HG03108 (cell line): ENCODE results near the gene PLEKHG3.

Experiments used
- ATAC-seq: cut with Tn5 transposase; IDR thresholded peaks from one replicate; pipeline ENCODE4 v1.9.1; 2021; ENCODE audit warnings: moderate library complexity; ENCODE audit not compliant: unreplicated experiment

PLEKHG3 gene

DNA sequence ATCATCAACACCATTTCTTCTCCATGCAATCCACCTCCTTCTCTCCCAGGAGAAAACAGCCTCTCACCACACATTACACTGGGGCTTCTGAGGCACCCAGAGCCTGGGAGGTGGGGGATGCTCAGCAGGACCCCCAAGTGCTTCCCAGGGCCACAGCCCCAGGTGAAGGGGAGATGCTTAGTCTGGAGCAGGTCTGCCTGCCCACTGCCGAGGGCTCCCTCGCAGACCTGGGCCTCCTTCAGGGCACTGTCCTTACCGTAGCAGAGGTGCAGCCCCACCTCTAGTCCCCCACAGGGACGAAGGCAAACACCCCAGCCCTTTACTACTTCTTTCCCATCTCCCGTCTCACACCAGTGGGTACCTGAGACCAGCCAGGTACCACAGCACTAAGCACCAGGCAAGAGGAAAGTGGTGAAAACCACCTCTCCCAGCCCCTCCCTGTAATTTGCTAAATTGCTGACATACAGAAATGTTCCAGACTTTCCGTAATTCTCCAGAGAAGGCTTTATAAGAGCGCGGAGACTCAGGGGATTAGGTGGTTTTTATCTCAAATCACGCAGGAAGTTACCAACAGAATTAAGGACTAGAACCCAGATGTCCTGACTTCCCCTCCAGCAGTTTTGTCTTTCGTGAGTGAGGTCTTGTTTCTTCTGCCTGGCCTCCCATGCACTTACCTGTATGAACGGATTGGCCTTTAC, 59.0 kb downstream of the PLEKHG3 start:
- ATAC-seq = no peak

GRCh38 chr14:64763801-64764621, 59.8 kb downstream of the PLEKHG3 start:
- no peak for ATAC-seq

GRCh38 chr14:64764641-64765520, 60.7 kb downstream of the PLEKHG3 start:
- ATAC-seq = no peak

DNA sequence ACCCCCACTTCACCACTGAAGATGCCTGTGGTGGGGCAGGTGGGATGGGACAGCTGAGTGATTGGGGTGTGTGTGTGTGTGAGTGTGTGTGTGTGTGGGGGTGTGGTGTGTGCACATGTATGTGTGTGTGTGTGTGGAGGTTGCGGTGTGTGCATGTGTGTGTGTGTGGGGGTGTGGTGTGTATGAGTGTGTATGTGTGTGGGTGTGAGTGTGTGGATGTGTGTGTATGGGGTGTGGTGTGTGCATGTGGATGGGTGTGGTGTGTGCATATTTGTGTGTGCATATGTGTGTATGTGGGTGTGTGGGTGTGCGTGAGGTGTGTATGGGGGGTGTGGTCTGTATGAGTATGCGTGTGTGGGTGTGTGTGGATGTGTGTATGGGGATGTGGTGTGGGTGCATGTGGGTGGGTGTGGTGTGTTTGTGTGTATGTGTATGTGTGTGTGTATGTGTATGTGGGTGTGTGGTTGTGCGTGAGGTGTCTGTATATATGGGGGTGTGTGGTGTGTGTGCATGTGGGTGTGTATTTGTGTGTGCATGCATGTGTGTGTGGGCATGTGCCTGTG, 61.6 kb downstream of the PLEKHG3 start:
- no peak for ATAC-seq

GRCh38 chr14:64766430-64767151, 62.4 kb downstream of the PLEKHG3 start:
- no peak for ATAC-seq

GRCh38 chr14:64767215-64767964, 63.2 kb downstream of the PLEKHG3 start:
- no peak for ATAC-seq

DNA sequence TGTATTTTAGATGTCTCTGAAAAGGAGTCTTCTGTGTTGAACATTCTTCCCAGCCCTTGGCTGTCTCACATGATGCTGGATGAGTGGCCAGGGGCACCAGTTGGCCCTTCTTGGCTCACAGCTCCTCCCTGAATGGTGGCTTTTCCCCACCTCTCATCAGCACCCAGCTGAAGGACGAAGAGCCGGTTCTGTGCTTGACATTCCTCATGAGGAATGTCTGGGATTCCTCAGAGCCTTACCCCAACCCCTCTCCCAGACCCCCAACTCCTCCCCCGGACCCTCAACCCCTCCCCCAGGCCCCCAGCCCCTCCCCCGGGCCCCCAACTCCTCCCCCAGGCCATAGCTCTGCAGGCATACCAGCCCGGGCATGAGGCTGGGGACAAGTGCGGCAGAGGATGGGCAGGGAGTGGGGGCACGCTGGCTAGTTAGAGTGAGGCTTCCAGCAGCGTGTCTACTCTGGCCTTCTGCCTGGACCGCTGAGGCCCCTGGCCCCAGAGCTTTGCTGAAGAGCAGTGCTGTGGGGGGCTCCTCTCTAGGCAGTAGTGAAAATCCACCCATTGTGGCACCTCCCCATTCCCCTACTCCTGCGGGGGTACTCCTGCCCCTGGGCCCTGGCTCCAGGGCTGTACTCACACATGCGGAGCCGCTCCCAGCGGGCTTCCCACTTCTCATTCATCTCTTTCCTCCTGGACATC, 64.3 kb downstream of the PLEKHG3 start:
- ATAC-seq = no peak

DNA sequence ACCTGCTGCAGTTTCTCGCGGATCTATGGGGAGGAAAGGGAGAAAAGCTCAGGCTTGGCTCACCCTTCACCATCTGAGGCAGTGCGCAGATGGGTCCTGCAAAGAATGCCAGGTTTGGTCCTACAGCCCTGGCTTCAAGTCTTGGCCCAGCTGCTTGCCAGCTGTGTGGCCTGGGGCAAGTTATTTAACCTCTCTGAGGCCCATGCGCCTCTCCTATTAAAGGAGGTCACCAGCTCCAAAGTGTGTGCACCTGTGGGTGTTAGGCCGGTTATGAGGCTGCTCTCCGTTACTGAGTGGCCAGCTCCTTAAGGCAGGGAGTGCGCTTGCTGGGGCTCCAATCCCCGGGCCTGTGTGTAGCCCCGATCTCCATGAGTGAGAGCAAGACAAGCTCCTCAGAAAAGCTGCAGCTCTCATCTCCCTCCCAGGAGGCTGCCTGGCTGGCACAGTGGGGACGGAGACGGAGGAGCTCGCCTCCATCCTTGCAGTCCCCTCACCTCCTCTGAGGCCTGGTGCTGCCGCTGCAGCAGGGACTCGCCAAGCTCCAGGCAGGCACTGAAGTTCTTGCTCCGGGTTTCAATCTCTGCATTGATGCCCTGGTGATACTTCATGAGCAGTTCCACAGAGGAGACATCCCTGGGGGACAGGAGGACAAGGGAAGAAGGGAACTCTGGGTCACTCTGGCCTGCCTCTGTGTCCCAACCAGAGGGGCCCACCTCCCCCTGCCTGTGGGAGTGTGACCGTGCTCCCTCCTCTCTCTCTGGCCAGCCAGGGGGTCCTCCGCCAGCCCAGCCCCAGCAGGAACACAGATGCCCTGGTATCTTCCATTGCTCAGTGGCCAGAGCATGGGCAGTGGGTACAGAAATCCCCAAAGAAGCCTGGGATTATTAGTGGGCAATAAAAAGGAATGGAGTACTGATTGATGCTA, 65.1 kb downstream of the PLEKHG3 start:
- no peak for ATAC-seq

DNA sequence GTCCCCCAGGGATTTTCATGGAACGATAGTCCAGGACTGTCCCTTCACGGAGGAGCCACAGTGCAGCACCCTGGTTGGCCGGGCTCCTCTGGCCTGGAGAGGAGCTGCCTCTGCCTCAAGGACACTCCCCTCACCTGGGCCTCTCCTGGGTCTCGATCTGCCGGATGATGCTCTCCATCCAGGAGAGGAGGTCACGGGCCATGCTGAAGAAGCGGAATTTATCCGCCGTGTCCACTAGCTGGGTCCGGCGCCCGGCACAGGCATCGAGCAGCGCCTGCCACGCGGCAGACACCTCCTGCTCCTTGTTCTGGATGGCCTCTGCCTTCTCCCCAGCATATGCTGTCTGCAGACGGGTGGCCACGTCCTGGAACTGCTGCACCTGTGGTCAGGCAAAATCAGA, 66.5 kb downstream of the PLEKHG3 start:
- no peak for ATAC-seq

- no peak for ATAC-seq
Observed at GRCh38 chr14:64771161-64771560, 66.9 kb downstream of the PLEKHG3 start.

- ATAC-seq = no peak
Observed at GRCh38 chr14:64772397-64772950, 68.2 kb downstream of the PLEKHG3 start.

- no peak for ATAC-seq
Observed at GRCh38 chr14:64773046-64773445, 68.8 kb downstream of the PLEKHG3 start.

DNA sequence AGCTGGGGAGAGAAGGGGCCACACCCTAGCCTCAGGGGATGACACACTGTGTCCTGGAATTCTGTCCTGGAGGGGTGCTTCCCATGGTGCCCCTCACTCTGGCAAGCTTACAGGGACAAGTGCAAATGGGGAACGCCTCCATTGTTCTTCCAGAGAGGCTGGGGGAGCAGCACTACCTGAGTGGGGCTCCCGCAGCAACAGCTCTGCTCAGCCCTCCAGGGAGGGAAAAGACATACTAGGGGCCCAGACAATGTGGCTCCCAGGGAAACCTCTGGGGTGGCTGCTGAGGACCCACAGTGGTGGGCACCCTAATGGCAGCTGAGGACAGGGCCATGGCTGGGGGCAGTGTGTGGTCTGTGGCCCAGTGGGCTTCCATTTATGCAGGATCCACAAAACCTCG, 69.4 kb downstream of the PLEKHG3 start:
- no peak for ATAC-seq

DNA sequence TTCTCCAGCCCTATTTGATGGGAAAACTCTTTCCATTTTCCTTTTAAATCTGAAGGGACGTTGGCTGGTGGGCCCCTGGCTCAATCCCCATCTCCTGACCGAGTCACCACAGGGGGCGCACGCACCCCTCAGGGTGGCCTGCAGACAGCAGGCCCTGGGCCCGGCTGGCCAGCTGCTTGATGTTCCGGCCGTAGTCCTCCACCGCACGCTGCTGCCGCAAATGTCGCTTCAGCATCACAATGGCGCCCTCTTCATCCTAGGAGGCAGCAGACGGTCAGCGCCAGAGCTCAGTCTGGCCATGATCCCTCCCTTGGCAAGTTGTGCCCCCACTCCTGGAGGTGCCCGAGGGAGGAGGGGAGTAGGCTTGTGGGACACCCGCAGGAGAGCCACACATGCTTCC, 70.0 kb downstream of the PLEKHG3 start:
- ATAC-seq = no peak

GRCh38 chr14:64775081-64775777, 71.0 kb downstream of the PLEKHG3 start:
- ATAC-seq = no peak

DNA sequence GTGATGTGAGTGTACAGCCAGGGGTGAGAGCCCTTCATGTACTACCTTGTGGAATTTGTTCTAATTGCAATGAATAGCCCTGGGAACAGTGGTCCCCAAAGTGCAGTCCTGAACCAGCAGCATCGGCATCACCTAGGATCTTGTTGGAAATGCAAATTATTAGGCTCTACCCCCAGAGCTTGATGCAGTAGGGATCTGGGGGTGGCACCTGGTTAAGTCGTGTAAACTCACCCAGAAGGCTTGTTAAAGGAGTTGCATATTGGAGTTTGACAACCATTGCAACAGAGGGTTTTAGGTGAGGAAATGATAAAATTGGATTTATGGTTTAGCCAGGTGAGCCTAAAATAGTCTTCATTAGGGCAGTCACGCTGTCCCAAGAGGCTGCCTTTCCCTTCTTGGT, 73.2 kb downstream of the PLEKHG3 start:
- no peak for ATAC-seq

- ATAC-seq = no peak
Observed at GRCh38 chr14:64778104-64778754, 74.0 kb downstream of the PLEKHG3 start.
